SJSA1 (cell line): Measurements from ENCODE around the gene GDPD2. TPM values are rescaled to one million over a fixed set of nuclear protein-coding genes. Genes with fewer than 3 reads are reported as not detected.
A peak's percentile ranks its signal among the peaks of the same experiment; 100 is the strongest.

ENCODE experiments used
- DNase-seq, 2 experiments: peaks; one replicate each; pipeline ENCODE4 v3.0.0-alpha.2; 2015 to 2020; ENCODE audit warnings: low spot score in 2 of 2, low read depth in 1 of 2
- H3K27ac ChIP-seq: fragments of 250-450 bp; sonication (Bioruptor Pico); 2 replicates; pipeline ENCODE4 v1.5.1; 2020; ENCODE audit warnings: mild to moderate bottlenecking, moderate library complexity
- H3K27me3 ChIP-seq: fragments of 250-450 bp; sonication (Bioruptor Pico); replicated peaks from 2 replicates; pipeline ENCODE4 v1.5.1; 2020; ENCODE audit warnings: mild to moderate bottlenecking, moderate library complexity
- H3K36me3 ChIP-seq: fragments of 250-450 bp; sonication (Bioruptor Pico); 2 replicates; pipeline ENCODE4 v1.5.1; 2020; ENCODE audit warnings: mild to moderate bottlenecking
- H3K4me1 ChIP-seq: fragments of 250-450 bp; sonication (Bioruptor Pico); replicated peaks from 2 replicates; pipeline ENCODE4 v1.6.1; 2021; ENCODE audit warnings: mild to moderate bottlenecking
- H3K4me3 ChIP-seq: fragments of 250-450 bp; sonication (Bioruptor Pico); 2 replicates; pipeline ENCODE4 v1.5.1; 2020; ENCODE audit warnings: mild to moderate bottlenecking
- H3K9me3 ChIP-seq: fragments of 250-450 bp; sonication (Bioruptor Pico); replicated peaks from 2 replicates; pipeline ENCODE4 v1.5.1; 2020; ENCODE audit warnings: mild to moderate bottlenecking
- total RNA-seq: library from RNA; depleted of rRNA; stranded (reverse); fragments of >200 nt; shearing (Covaris generic); gene quantifications from 2 replicates; pipeline ENCODE4 v1.2.3, GENCODE V29; 2014

The GDPD2 gene
- total RNA-seq, 1 experiment from 2014 or later, result 0.05 TPM

- Histone ChIP-seq H3K27ac (no peak overlapping the region), H3K4me3 (no peak overlapping the region), H3K9me3 (no peaks in the 10 kb centered on the region), H3K27me3 (peaks cover 14% of the 10 kb centered on the region), H3K36me3 (no peaks in the 10 kb centered on the region), H3K4me1 (peaks cover 8% of the 10 kb centered on the region)
- DNase-seq, result no peak
Observed at GRCh38 chrX:70445951-70446350, 22.8 kb downstream of the GDPD2 start.

DNA sequence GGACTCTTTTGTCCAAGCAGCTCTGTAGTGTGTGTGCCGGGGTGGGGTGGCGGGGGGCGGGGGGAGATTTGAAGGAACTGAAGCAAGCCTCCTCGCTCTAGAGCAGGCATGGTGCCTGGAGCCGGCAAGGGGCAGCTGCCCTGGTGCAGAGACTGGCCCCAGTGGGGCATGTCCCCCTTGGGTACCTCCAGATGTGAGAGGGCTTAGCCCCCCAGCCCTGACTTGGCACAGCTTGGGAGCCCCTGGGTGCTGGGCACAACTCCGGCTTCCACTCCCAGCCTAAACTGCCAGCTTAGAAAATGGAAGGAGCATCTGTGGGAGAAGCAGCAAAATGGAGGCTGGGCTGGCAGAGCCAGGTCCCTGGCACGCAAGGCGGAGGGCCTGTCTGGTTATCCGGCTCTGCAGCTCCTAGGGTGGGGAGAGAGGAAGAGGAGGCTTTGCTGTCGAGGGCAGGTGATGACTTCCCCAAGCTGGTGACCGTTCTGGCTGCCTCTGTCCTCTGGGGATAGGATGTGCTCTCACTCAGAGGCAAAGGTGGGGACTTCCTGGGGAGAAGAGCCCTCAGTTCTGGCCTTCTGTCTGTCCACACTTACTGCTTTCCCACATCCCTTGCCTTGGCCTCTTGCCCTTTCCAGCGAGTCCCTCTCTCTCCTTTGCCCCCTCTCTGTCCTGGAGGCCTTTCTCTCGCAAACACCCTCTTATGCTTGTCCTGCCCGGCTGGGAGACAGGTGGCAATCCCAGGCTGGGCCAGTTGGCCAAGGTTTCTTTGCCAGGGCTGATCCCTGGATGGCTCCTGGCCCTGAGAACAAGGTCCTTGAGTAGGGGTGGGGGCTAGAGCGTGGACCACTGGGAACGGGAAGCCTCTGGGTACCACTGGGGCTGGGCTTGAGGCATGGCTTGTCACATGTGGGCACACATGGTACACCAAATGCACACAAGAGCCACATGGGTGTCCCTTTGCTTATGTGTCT lies 23.6 kb downstream of the GDPD2 start:
- H3K27ac ChIP-seq, result no peak overlapping the region
- H3K9me3 ChIP-seq, result no peaks in the 10 kb centered on the region
- no peak for DNase-seq
- H3K4me1 ChIP-seq, result peaks cover 8% of the 10 kb centered on the region
- no peak overlapping the region for H3K4me3 ChIP-seq
- no peaks in the 10 kb centered on the region for H3K36me3 ChIP-seq
- peaks cover 14% of the 10 kb centered on the region for H3K27me3 ChIP-seq

DNA sequence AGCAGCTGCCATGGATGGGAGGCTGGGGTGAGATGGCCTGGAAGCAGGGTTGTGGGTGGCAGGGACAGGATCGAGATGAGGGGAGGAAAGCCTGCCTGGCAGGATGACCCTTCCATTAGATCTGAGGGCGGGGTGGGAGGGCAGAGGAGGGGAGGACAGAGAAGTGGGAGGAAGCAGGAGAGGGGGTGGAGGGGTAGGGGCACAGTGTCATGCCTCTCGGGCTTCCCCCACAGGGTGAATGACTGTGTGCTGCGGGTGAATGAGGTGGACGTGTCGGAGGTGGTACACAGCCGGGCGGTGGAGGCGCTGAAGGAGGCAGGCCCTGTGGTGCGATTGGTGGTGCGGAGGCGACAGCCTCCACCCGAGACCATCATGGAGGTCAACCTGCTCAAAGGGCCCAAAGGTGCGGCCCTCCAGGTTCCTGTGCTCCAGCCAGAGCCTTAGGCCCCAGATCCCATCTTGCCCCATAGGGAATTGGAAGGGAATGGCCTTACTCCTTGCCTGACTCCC lies 26.4 kb downstream of the GDPD2 start:
- no peak for DNase-seq
- Histone ChIP-seq H3K4me1 (peaks cover 11% of the 10 kb centered on the region), H3K36me3 (no peaks in the 10 kb centered on the region), H3K27ac (no peak overlapping the region), H3K4me3 (no peak overlapping the region), H3K27me3 (peaks cover 7% of the 10 kb centered on the region; the same call in 1 of the 2 replicates), H3K9me3 (no peaks in the 10 kb centered on the region)

GRCh38 chrX:70452143-70452733 lies 29.1 kb downstream of the GDPD2 start:
- no peaks in the 10 kb centered on the region for H3K9me3 ChIP-seq
- peak overlapping the region; percentile 21; the same call in 1 of the 2 replicates for H3K27ac ChIP-seq
- peak; percentile 53 to 58 for DNase-seq
- no peaks in the 10 kb centered on the region for H3K36me3 ChIP-seq
- H3K27me3 ChIP-seq, result no peaks in the 10 kb centered on the region
- H3K4me1 ChIP-seq, result peaks cover 17% of the 10 kb centered on the region
- peak overlapping the region; percentile 60 for H3K4me3 ChIP-seq

DNA sequence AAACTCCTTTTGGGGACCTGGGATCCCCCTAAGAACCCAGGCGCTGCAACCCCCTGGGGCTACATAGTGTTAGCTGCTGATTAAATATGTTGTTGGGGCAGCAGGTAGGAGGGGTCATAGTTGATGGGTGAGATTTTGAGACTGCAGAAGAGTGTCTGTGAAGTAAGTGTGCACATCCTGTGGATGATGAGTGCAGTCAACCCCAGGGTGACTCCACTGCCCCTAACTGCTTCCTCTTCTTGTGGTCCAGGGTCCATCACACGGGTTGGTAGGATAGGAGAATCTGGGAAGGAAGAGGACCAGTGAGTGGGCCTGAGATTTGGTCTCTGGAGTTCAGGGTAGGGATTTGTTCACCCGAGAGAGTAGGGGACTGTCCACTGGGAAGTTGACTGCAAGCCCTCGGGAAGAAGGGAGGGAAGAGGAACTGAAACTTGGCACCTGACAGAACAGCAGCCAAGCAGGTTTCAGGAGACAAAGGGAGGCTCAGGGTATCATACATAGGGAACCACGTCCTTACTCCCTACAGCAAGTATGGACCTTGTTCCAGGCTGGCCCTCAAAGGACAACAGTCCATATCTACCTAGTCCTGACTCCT lies 30.0 kb downstream of the GDPD2 start:
- Histone ChIP-seq H3K4me3 (peak overlapping the region; percentile 60), H3K36me3 (no peaks in the 10 kb centered on the region), H3K27ac (no peak overlapping the region), H3K4me1 (peaks cover 17% of the 10 kb centered on the region), H3K27me3 (no peaks in the 10 kb centered on the region), H3K9me3 (no peaks in the 10 kb centered on the region)
- no peak for DNase-seq

DNA sequence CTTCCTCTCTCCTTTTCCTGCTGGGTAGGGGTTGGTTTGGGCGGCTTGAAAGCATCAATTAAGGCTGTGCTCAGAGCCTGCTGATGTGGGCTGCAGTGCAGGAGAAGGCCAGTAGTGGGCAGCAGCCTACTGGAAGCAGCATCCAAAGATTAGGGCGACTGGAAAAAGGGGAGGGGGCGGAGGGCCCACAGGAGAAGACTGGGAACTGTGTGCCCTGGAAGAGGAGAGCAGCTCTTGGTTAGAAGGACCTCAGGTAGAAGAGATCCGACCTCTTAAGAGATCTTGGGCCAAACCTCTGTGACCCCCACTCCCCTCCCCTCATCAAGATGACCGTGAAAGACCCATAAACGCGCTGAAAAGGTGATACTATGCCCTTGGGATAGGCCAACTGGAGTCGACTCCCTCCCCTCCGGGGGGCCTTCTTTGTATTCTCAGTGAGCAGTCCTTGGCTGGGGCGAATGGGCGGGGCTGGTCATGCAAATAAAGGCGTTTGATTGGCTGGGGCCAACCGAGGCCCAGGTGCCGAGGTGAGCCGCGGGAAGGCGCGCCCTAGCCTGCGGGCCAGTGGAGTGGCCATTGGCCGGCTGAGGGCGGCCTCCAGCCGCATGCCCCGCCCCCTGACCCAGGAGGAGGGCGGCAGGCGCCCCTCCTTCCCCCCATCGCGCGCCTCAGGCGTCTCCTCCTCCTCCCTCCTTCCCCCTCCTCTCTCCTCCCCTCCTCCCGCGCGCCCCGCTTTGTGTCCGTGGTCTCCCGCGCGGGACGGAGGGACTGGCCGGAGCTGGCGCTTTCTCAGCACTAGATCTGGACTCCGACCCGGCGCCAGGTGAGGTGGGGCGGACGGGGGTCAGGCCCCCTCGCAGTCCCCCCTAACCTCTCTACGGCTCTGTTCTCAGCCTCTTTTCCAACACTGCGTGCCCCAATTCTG lies 31.6 kb downstream of the GDPD2 start:
- H3K4me1 ChIP-seq, result peaks cover 17% of the 10 kb centered on the region
- no peaks in the 10 kb centered on the region for H3K9me3 ChIP-seq
- H3K27ac ChIP-seq, result no peak overlapping the region
- no peaks in the 10 kb centered on the region for H3K36me3 ChIP-seq
- DNase-seq, result peak; percentile 66 to 78
- H3K4me3 ChIP-seq, result peak overlapping the region; percentile 48
- H3K27me3 ChIP-seq, result no peaks in the 10 kb centered on the region

GRCh38 chrX:70455366-70456202 lies 32.5 kb downstream of the GDPD2 start:
- Histone ChIP-seq H3K9me3 (no peaks in the 10 kb centered on the region), H3K27ac (no peak overlapping the region), H3K27me3 (no peaks in the 10 kb centered on the region), H3K4me3 (peak overlapping the region; percentile 48), H3K4me1 (peaks cover 17% of the 10 kb centered on the region), H3K36me3 (no peaks in the 10 kb centered on the region)
- no peak for DNase-seq

GRCh38 chrX:70456256-70456655 lies 33.1 kb downstream of the GDPD2 start:
- Histone ChIP-seq H3K27ac (no peak overlapping the region), H3K4me3 (no peak overlapping the region), H3K36me3 (no peaks in the 10 kb centered on the region), H3K4me1 (peaks cover 17% of the 10 kb centered on the region), H3K9me3 (no peaks in the 10 kb centered on the region), H3K27me3 (no peaks in the 10 kb centered on the region)
- DNase-seq, result no peak

DNA sequence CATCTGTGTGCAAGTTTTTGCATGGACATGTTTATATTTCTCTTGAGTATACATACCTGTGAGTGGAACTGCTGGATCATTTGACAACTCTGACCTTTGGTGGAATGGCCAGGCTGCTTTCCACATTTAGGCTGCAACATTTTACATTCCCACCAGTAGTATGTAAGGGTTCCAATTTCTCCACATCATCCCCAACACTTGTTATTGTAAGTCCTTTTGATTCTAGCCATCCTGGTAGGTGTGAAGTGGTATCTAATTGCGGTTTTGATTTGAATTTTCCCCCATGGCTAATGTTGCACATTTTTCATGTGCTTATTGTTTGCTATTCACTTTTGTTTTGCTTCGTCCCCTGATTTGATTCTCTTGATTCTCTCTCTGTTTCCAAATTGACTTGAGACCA lies 37.9 kb downstream of the GDPD2 start:
- H3K4me3 ChIP-seq, result no peak overlapping the region
- no peaks in the 10 kb centered on the region for H3K36me3 ChIP-seq
- H3K27me3 ChIP-seq, result no peaks in the 10 kb centered on the region
- no peaks in the 10 kb centered on the region for H3K9me3 ChIP-seq
- no peak for DNase-seq
- no peak overlapping the region for H3K27ac ChIP-seq
- peaks cover 2% of the 10 kb centered on the region; the same call in 1 of the 2 replicates for H3K4me1 ChIP-seq

DNA sequence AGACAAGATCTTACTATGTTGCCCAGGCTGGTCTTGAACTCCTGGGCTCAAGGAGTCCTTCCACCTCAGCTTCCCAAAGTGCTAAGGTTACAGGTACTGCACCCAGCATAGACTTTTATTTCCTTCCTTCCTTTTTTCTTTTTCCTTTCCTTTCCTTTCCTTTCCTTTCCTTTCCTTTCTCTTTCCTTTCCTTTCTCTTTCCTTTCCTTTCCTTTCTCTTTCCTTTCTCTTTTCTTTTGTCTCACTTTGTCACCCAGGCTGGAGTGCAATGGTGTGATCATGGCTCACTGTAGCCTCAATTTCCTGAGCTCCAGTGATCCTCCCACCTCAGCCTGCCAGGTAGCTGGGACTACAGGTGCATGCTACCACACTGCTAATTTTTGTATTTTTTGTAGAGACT lies 40.9 kb downstream of the GDPD2 start:
- H3K9me3 ChIP-seq, result no peaks in the 10 kb centered on the region
- no peak overlapping the region for H3K27ac ChIP-seq
- no peaks in the 10 kb centered on the region for H3K4me1 ChIP-seq
- H3K36me3 ChIP-seq, result no peaks in the 10 kb centered on the region
- no peaks in the 10 kb centered on the region for H3K27me3 ChIP-seq
- no peak for DNase-seq
- no peak overlapping the region for H3K4me3 ChIP-seq

DNA sequence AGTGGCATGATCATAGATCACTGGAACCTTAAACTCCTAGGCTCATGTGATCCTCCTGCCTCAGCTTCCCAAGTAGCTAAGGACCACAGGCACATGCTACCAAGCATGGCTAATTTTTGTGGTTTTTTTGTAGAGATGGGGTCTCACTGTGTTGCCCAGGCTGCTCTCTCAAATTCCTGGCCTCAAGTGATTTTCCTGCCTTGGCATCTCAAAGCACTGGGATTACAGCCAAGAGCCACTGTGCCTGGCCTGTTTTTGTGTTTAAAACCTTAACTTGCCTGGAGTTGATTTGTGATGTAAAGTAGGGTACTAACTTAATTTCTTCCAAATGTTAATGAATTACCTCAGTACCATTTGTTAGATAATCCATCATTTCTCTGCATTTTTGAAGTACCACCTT lies 43.9 kb downstream of the GDPD2 start:
- H3K4me3 ChIP-seq, result no peak overlapping the region
- no peaks in the 10 kb centered on the region for H3K27me3 ChIP-seq
- H3K4me1 ChIP-seq, result no peaks in the 10 kb centered on the region
- DNase-seq, result no peak
- no peak overlapping the region for H3K27ac ChIP-seq
- no peaks in the 10 kb centered on the region for H3K36me3 ChIP-seq
- no peaks in the 10 kb centered on the region for H3K9me3 ChIP-seq

GRCh38 chrX:70468709-70469108 lies 45.6 kb downstream of the GDPD2 start:
- Histone ChIP-seq H3K4me1 (no peaks in the 10 kb centered on the region), H3K4me3 (no peak overlapping the region), H3K27ac (no peak overlapping the region), H3K36me3 (no peaks in the 10 kb centered on the region), H3K27me3 (no peaks in the 10 kb centered on the region), H3K9me3 (no peaks in the 10 kb centered on the region)
- no peak for DNase-seq
